PC-9 (cell line): ENCODE data around the gene HOXA1. TPM values are rescaled to one million over a fixed set of nuclear protein-coding genes. Genes with fewer than 3 reads are reported as not detected.

ENCODE experiments used
- BruUV-seq: library from RNA; stranded (reverse); fragments of 400-500 nt; replicated peaks from 2 replicates; lab custom pipeline; 2021; lab: Mats Ljungman, UMichigan
- CTCF ChIA-PET: fragments of 300-600 bp; sonication (Branson Sonifier 250); formaldehyde crosslinking; loops from one replicate; lab custom pipeline; 2022; ENCODE audit warnings: antibody characterized with exemption; lab: Charles Lee
- POLR2A ChIA-PET: fragments of 300-600 bp; sonication (Branson Sonifier 250); formaldehyde crosslinking; loops from one replicate; lab custom pipeline; 2022; ENCODE audit warnings: antibody characterized with exemption; ENCODE audit not compliant: unreplicated experiment; lab: Charles Lee
- DNase-seq, 2 experiments: peaks; one replicate each; pipeline versions ENCODE4 v3.0.0 to v3.0.0-alpha.2; 2015 to 2022; ENCODE audit warnings: mixed read lengths in 1 of 2
- H2AFZ ChIP-seq: fragments of 200-600 bp; sonication (generic); 2 replicates; pipeline ENCODE4 v1.8.1; 2017; ENCODE audit warnings: antibody characterized with exemption
- H3F3A ChIP-seq: fragments of 200-600 bp; sonication (generic); 2 replicates; pipeline ENCODE4 v1.8.1; 2017; ENCODE audit warnings: antibody characterized with exemption, mild to moderate bottlenecking, low read depth; ENCODE audit not compliant: insufficient read depth
- H3K27ac ChIP-seq: fragments of 200-600 bp; sonication (generic); 2 replicates; pipeline ENCODE4 v1.6.1; 2016; ENCODE audit warnings: mixed run types
- H3K27me3 ChIP-seq: fragments of 200-600 bp; sonication (generic); 2 replicates; pipeline ENCODE4 v1.6.1; 2016; ENCODE audit warnings: low read depth, mixed run types; ENCODE audit not compliant: insufficient read depth
- H3K36me3 ChIP-seq: fragments of 200-600 bp; sonication (generic); 2 replicates; pipeline ENCODE4 v1.6.1; 2016; ENCODE audit warnings: low read depth, mixed run types
- H3K4me1 ChIP-seq: fragments of 200-600 bp; sonication (generic); replicated peaks from 2 replicates; pipeline ENCODE4 v1.6.1; 2016; ENCODE audit warnings: mixed run types; ENCODE audit not compliant: insufficient read depth
- H3K4me2 ChIP-seq: fragments of 200-600 bp; sonication (generic); 2 replicates; pipeline ENCODE4 v1.6.1; 2017; ENCODE audit warnings: mixed run types
- H3K4me3 ChIP-seq: fragments of 200-600 bp; sonication (generic); 2 replicates; pipeline ENCODE4 v1.6.1; 2016; ENCODE audit warnings: mixed run types
- H3K79me2 ChIP-seq: fragments of 200-600 bp; sonication (generic); 2 replicates; pipeline ENCODE4 v1.6.1; 2017; ENCODE audit warnings: low read depth, mixed run types
- H3K9me2 ChIP-seq: fragments of 200-600 bp; sonication (generic); 2 replicates; pipeline ENCODE4 v1.8.1; 2017; ENCODE audit warnings: mild to moderate bottlenecking; ENCODE audit not compliant: insufficient read depth
- H3K9me3 ChIP-seq: fragments of 200-600 bp; sonication (generic); 2 replicates; pipeline ENCODE4 v1.8.1; 2016; ENCODE audit warnings: low read depth; ENCODE audit not compliant: insufficient read depth
- H4K20me1 ChIP-seq: fragments of 200-600 bp; sonication (generic); 2 replicates; pipeline ENCODE4 v1.8.1; 2017; ENCODE audit not compliant: insufficient read depth
- CTCF ChIP-seq: fragments of 200-600 bp; sonication (generic); conservative IDR thresholded peaks from 2 replicates; pipeline ENCODE4 v1.6.1; 2017; ENCODE audit warnings: mixed run types, antibody characterized with exemption, mild to moderate bottlenecking, moderate library complexity
- EZH2 ChIP-seq: fragments of 200-600 bp; sonication (generic); IDR thresholded peaks from 2 replicates; pipeline ENCODE4 v1.8.0; 2017; ENCODE audit warnings: antibody characterized with exemption, low read depth
- intact Hi-C: fragments of 100-400 bp; cut with micrococcal nuclease; formaldehyde crosslinking; loops from one replicate; pipeline ENCODE4 v1.10.0; 2022; ENCODE audit not compliant: unreplicated experiment
- total RNA-seq: library from RNA; stranded (reverse); gene quantifications from 2 replicates; pipeline ENCODE4 v1.2.3, GENCODE V29; 2021

HOXA1 gene
- total RNA-seq, 1 experiment from 2014 or later, result 2.2 TPM

DNA sequence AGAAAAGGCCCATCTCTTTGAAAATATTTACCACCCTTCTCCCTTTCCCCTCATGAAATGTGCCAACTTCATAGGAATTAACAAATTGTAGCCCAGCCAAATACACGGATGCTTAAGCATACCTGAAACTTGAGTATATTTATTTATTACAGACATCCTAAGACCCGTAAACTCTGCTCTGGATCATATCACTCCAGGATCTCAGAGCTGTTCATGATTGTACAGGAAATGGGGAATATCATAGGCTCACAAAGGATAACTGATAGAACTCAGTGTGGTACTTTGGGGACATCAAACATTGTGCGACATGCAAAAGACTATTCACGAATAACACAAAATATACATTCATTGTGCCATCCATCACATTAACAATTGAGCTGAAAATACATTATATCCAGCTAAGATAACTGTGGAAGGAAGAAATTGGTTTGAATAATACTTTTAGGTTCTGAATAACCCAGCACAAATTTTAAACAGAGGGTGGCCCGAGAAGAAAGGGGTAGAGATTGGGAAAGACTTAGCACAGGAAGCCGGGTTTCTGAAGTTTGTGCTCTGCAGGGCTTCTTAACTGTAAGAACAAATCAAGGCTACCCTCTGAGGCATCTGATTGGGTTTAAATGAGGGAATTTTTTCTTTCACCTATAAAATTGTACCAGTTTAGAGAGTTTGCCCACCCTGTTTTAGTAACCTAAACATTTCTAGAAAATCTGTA, 2.5 kb downstream of the HOXA1 start:
- ChIA-PET CTCF (interaction anchor here (1.1 kb wide), 1 partner anchor 27 kb away, joined by 5 read pairs; no protein-coding TSS in a partner anchor), POLR2A (interaction anchor here (0.6 to 0.7 kb wide), 2 partner anchors 116 to 173 kb away, joined by 4 read pairs; no protein-coding TSS in a partner anchor)
- no TSS peak for BruUV-seq
- DNase-seq, result no peak
- Histone ChIP-seq H3K9me2 (no peaks in the 10 kb centered on the region), H3F3A (peaks cover 23% of the 10 kb centered on the region; the same call in 1 of the 2 replicates), H3K4me3 (no peak overlapping the region), H3K4me2 (no peak overlapping the region), H3K27me3 (no peaks in the 10 kb centered on the region), H4K20me1 (no peaks in the 10 kb centered on the region), H2AFZ (no peak overlapping the region), H3K9me3 (no peaks in the 10 kb centered on the region), H3K79me2 (no peaks in the 10 kb centered on the region), H3K27ac (no peak overlapping the region), H3K36me3 (no peaks in the 10 kb centered on the region), H3K4me1 (peaks cover 55% of the 10 kb centered on the region)
- TF ChIP-seq EZH2, result no peak
- TF ChIP-seq CTCF, result no peak
- intact Hi-C loops, result no loop called here

GRCh38 chr7:27092819-27093110, 3.0 kb downstream of the HOXA1 start:
- H3K27ac ChIP-seq, result no peak overlapping the region
- no TSS peak for BruUV-seq
- CTCF ChIA-PET, result no interaction called here

More at GRCh38 chr7:27092819-27093110, 3.0 kb downstream of the HOXA1 start:
- H3K9me3 ChIP-seq, result no peaks in the 10 kb centered on the region
- H3K27me3 ChIP-seq, result no peaks in the 10 kb centered on the region
- no peaks in the 10 kb centered on the region for H3K36me3 ChIP-seq
- POLR2A ChIA-PET, result no interaction called here
- intact Hi-C loops, result no loop called here
- peaks cover 22% of the 10 kb centered on the region; the same call in 1 of the 2 replicates for H3F3A ChIP-seq
- H3K79me2 ChIP-seq, result no peaks in the 10 kb centered on the region
- TF ChIP-seq CTCF, result no peak
- TF ChIP-seq EZH2, result no peak
- DNase-seq, result no peak
- no peak overlapping the region for H3K4me2 ChIP-seq
- no peak overlapping the region for H2AFZ ChIP-seq
- H3K4me3 ChIP-seq, result no peak overlapping the region
- no peaks in the 10 kb centered on the region for H4K20me1 ChIP-seq
- H3K4me1 ChIP-seq, result peaks cover 49% of the 10 kb centered on the region
- no peaks in the 10 kb centered on the region for H3K9me2 ChIP-seq
